DND-41 (cell line): ENCODE measurements around the gene FSIP1.

Experiments used
- CTCF ChIP-seq: IDR thresholded peaks from 2 replicates; pipeline ENCODE4 v1.5.1; 2012; ENCODE audit warnings: borderline replicate concordance, low read length, moderate library complexity, mild to moderate bottlenecking; ENCODE audit not compliant: poor library complexity, severe bottlenecking; ENCODE audit errors: extremely low read depth
- EZH2 ChIP-seq: IDR thresholded peaks from 3 replicates; pipeline ENCODE4 v1.6.1; 2012; ENCODE audit warnings: borderline replicate concordance, low read depth, mild to moderate bottlenecking, moderate library complexity, low read length, inconsistent platforms; ENCODE audit not compliant: severe bottlenecking

GRCh38 chr15:39695793-39696192 is 86.8 kb downstream of the FSIP1 start:
- TF ChIP-seq CTCF (no peak), EZH2 (no peak)
